OCI-LY7 (cell line): ENCODE results near the gene KIF13A.

Experiments used
- CTCF ChIP-seq: fragments of 200-600 bp; sonication (generic); conservative IDR thresholded peaks from 2 replicates; pipeline ENCODE4 v1.5.1; 2014; ENCODE audit warnings: mild to moderate bottlenecking, antibody characterized with exemption, low read length, moderate library complexity, mixed read lengths
- EZH2phosphoT487 ChIP-seq: fragments of 200-600 bp; sonication (generic); IDR thresholded peaks from 2 replicates; pipeline ENCODE4 v1.6.1; 2018; ENCODE audit warnings: low read depth, borderline replicate concordance, mild to moderate bottlenecking, mixed run types, antibody characterized with exemption, low read length, moderate library complexity, mixed read lengths

GRCh38 chr6:17740559-17741220 lies 246.7 kb downstream of the KIF13A start:
- no peak for TF ChIP-seq EZH2phosphoT487
- no peak for TF ChIP-seq CTCF
